Caco-2 (cell line): ENCODE measurements around the gene DHRSX. TPM values are rescaled to one million over a fixed set of nuclear protein-coding genes. Genes with fewer than 3 reads are reported as not detected.

Source experiments
- BruUV-seq: library from RNA; stranded (reverse); fragments of 400-500 nt; replicated peaks from 2 replicates; lab custom pipeline; 2021; lab: Mats Ljungman, UMichigan
- CTCF ChIA-PET: fragments of 300-600 bp; sonication (Branson Sonifier 250); formaldehyde crosslinking; loops from one replicate; lab custom pipeline; 2022; ENCODE audit warnings: antibody characterized with exemption; lab: Charles Lee
- POLR2A ChIA-PET: fragments of 300-600 bp; sonication (Branson Sonifier 250); formaldehyde crosslinking; loops from one replicate; lab custom pipeline; 2022; ENCODE audit warnings: antibody characterized with exemption; lab: Charles Lee
- DNase-seq, 2 experiments: peaks; one replicate each; pipeline versions ENCODE4 v3.0.0 to v3.0.0-alpha.2; 2020 to 2022
- H3K27me3 ChIP-seq: replicated peaks from 2 replicates; pipeline ENCODE4 v1.6.0; 2011; ENCODE audit warnings: low read length; ENCODE audit not compliant: control insufficient read depth, insufficient read depth
- H3K36me3 ChIP-seq: 2 replicates; pipeline ENCODE4 v1.5.1; 2011; ENCODE audit warnings: low read length; ENCODE audit not compliant: control insufficient read depth, insufficient read depth
- H3K4me1 ChIP-seq: fragments of 250-450 bp; sonication (Bioruptor Pico); 2 replicates; pipeline ENCODE4 v1.5.1; 2020; ENCODE audit warnings: mild to moderate bottlenecking
- H3K4me3 ChIP-seq: 2 replicates; pipeline ENCODE4 v1.5.1; 2011; ENCODE audit warnings: low read depth, mild to moderate bottlenecking, control low read depth, low read length
- H3K9me3 ChIP-seq: fragments of 250-450 bp; sonication (Bioruptor Pico); 2 replicates; pipeline ENCODE4 v1.5.1; 2020; ENCODE audit warnings: mild to moderate bottlenecking, moderate library complexity
- H3K27ac Mint-ChIP-seq: one replicate; pipeline ENCODE4 v1.8.0; 2022; ENCODE audit warnings: mixed read lengths; ENCODE audit not compliant: unreplicated experiment
- H3K27me3 Mint-ChIP-seq: one replicate; pipeline ENCODE4 v1.8.0; 2022; ENCODE audit warnings: mixed read lengths; ENCODE audit not compliant: insufficient read depth, unreplicated experiment
- H3K36me3 Mint-ChIP-seq: one replicate; pipeline ENCODE4 v1.8.0; 2022; ENCODE audit warnings: mild to moderate bottlenecking, mixed read lengths; ENCODE audit not compliant: insufficient read depth, unreplicated experiment
- H3K4me1 Mint-ChIP-seq: one replicate; pipeline ENCODE4 v1.8.0; 2022; ENCODE audit warnings: low read depth, mixed read lengths; ENCODE audit not compliant: unreplicated experiment
- H3K4me3 Mint-ChIP-seq: one replicate; pipeline ENCODE4 v1.8.0; 2022; ENCODE audit warnings: mild to moderate bottlenecking, moderate library complexity, mixed read lengths; ENCODE audit not compliant: unreplicated experiment
- H3K9me3 Mint-ChIP-seq: one replicate; pipeline ENCODE4 v1.8.0; 2022; ENCODE audit warnings: mixed read lengths; ENCODE audit not compliant: unreplicated experiment
- CTCF ChIP-seq, 2 experiments: fragments of 200-600 bp in 1 of 2; IDR thresholded peaks; 1 replicate in 1 of 2; 2 replicates in 1 of 2; pipeline versions ENCODE4 v1.5.1 to v1.8.0; 2011 to 2022; ENCODE audit warnings: antibody characterized with exemption in 1 of 2, control low read depth in 1 of 2, inconsistent platforms in 1 of 2, low read depth in 1 of 2, low read length in 1 of 2, mild to moderate bottlenecking in 1 of 2, moderate library complexity in 1 of 2; ENCODE audit not compliant: insufficient read depth in 1 of 2, severe bottlenecking in 1 of 2, unreplicated experiment in 1 of 2
- intact Hi-C: fragments of 100-400 bp; cut with micrococcal nuclease; formaldehyde crosslinking; loops from one replicate; pipeline ENCODE4 v1.10.0; 2022; ENCODE audit not compliant: unreplicated experiment
- total RNA-seq: library from RNA; stranded (reverse); gene quantifications from 2 replicates; pipeline ENCODE4 v1.2.3, GENCODE V29; 2022

DHRSX gene
- total RNA-seq, 1 experiment from 2014 or later = 64.1 TPM

GRCh38 chrX:2446815-2447214, 54.0 kb downstream of the DHRSX start:
- DNase-seq = no peak
- Mint-ChIP-seq H3K4me1 (peaks cover 9% of the 10 kb centered on the region), H3K4me3 (no peak overlapping the region), H3K9me3 (no peaks in the 10 kb centered on the region), H3K36me3 (peaks cover 28% of the 10 kb centered on the region), H3K27me3 (no peaks in the 10 kb centered on the region), H3K27ac (no peak overlapping the region)
- ChIA-PET CTCF (no interaction called here), POLR2A (no interaction called here)
- Histone ChIP-seq H3K27me3 (no peaks in the 10 kb centered on the region), H3K4me3 (no peak overlapping the region), H3K4me1 (peaks cover 3% of the 10 kb centered on the region; the same call in 1 of the 2 replicates), H3K9me3 (no peaks in the 10 kb centered on the region), H3K36me3 (no peaks in the 10 kb centered on the region)
- intact Hi-C loops = no loop called here
- TF ChIP-seq CTCF (IDR thresholded peaks at IDR 0.05; ENCODE audit: insufficient read depth in 1 of 2, low read depth in 1 of 2, low read length in 1 of 2, severe bottlenecking in 1 of 2, unreplicated experiment in 1 of 2) = no peak
- BruUV-seq = no TSS peak

- DNase-seq = no peak
- BruUV-seq = no TSS peak
- Histone ChIP-seq H3K27me3 (no peaks in the 10 kb centered on the region), H3K4me3 (no peak overlapping the region), H3K9me3 (no peaks in the 10 kb centered on the region), H3K4me1 (no peaks in the 10 kb centered on the region), H3K36me3 (no peaks in the 10 kb centered on the region)
- Mint-ChIP-seq H3K4me1 (no peaks in the 10 kb centered on the region), H3K27me3 (no peaks in the 10 kb centered on the region), H3K36me3 (peaks cover 24% of the 10 kb centered on the region), H3K4me3 (no peak overlapping the region), H3K9me3 (peaks cover 6% of the 10 kb centered on the region), H3K27ac (no peak overlapping the region)
- ChIA-PET POLR2A (no interaction called here), CTCF (no interaction called here)
- intact Hi-C loops = no loop called here
- TF ChIP-seq CTCF (IDR thresholded peaks at IDR 0.05; ENCODE audit: insufficient read depth in 1 of 2, low read depth in 1 of 2, low read length in 1 of 2, severe bottlenecking in 1 of 2, unreplicated experiment in 1 of 2) = no peak
These were observed 54.8 kb downstream of the DHRSX start for GRCh38 chrX:2445662-2446623.

GRCh38 chrX:2442694-2443093, 58.1 kb downstream of the DHRSX start:
- H3K9me3 ChIP-seq = peaks cover 8% of the 10 kb centered on the region; the same call in 1 of the 2 replicates
- ChIA-PET POLR2A (no interaction called here), CTCF (no interaction called here)
- H3K4me3 Mint-ChIP-seq = no peak overlapping the region
- H3K27me3 Mint-ChIP-seq = no peaks in the 10 kb centered on the region
- no peaks in the 10 kb centered on the region for H3K27me3 ChIP-seq
- no peaks in the 10 kb centered on the region for H3K4me1 ChIP-seq
- intact Hi-C loops = no loop called here
- peaks cover 2% of the 10 kb centered on the region for H3K36me3 ChIP-seq
- peaks cover 40% of the 10 kb centered on the region for H3K36me3 Mint-ChIP-seq
- TF ChIP-seq CTCF (IDR thresholded peaks at IDR 0.05; ENCODE audit: insufficient read depth in 1 of 2, low read depth in 1 of 2, low read length in 1 of 2, severe bottlenecking in 1 of 2, unreplicated experiment in 1 of 2) = no peak
- BruUV-seq = no TSS peak
- DNase-seq = no peak
- peaks cover 14% of the 10 kb centered on the region for H3K9me3 Mint-ChIP-seq
- H3K4me1 Mint-ChIP-seq = no peaks in the 10 kb centered on the region
- H3K27ac Mint-ChIP-seq = no peak overlapping the region
- H3K4me3 ChIP-seq = no peak overlapping the region
